K562 (cell line): ENCODE data around the gene GFRA1. TPM values are rescaled to one million over a fixed set of nuclear protein-coding genes. Genes with fewer than 3 reads are reported as not detected.

Experiments
- ATAC-seq: fragments of 200-7000 bp; cut with Tn5 transposase; 3 replicates; pipeline ENCODE4 v1.9.1; 2020; ENCODE audit warnings: moderate library complexity
- BruUV-seq: library from RNA; stranded (reverse); fragments of 400-500 nt; replicated peaks from 2 replicates; lab custom pipeline; 2021; lab: Mats Ljungman, UMichigan
- CTCF ChIA-PET: fragments of 300-600 bp; formaldehyde crosslinking; extraction: SDS; loops from one replicate; lab custom pipeline; 2021; ENCODE audit warnings: low intra/inter-chr PET ratio; lab: Yijun Ruan, JAX
- POLR2A ChIA-PET: fragments of 300-600, 350-650 bp; sonication (Branson Sonifier 250); formaldehyde crosslinking; extraction: SDS; loops from one replicate; lab custom pipeline; 2021; ENCODE audit warnings: antibody characterized with exemption, inconsistent platforms; lab: Yijun Ruan, JAX
- DNase-seq, 4 experiments: peaks; one replicate each; pipeline versions ENCODE4 v3.0.0 to v3.0.0-alpha.2; 2011 to 2018; ENCODE audit warnings: low spot score in 3 of 4, mixed read lengths in 3 of 4; ENCODE audit errors: extremely low read depth in 1 of 4
- FAIRE-seq: peaks from 2 replicates; lab custom pipeline; 2011; peaks lifted over from hg19 to GRCh38; lab: Jason Lieb, UNC
- H2AFZ ChIP-seq: 2 replicates; pipeline ENCODE4 v1.6.0; 2011; ENCODE audit warnings: low read depth, low read length, control low read depth, inconsistent platforms
- H3K27ac ChIP-seq: fragments of 200-600 bp; 3 replicates; pipeline ENCODE4 v1.8.0; 2011; ENCODE audit warnings: low read depth, mild to moderate bottlenecking, control low read depth, inconsistent platforms, low read length, moderate library complexity, mixed read lengths; ENCODE audit errors: extremely low read depth
- H3K27me3 ChIP-seq, 2 experiments: fragments of 300-600 bp in 1 of 2; 2 replicates in 1 of 2; 3 replicates in 1 of 2; pipeline versions ENCODE4 v1.6.0 to v1.8.0; 2011; ENCODE audit warnings: inconsistent platforms in 2 of 2, low read length in 2 of 2, mild to moderate bottlenecking in 1 of 2, mixed read lengths in 1 of 2, moderate library complexity in 1 of 2; ENCODE audit not compliant: control insufficient read depth in 2 of 2, insufficient read depth in 2 of 2
- H3K36me3 ChIP-seq: fragments of 300-600 bp; 3 replicates; pipeline ENCODE4 v1.8.0; 2011; ENCODE audit warnings: mild to moderate bottlenecking, low read length, inconsistent platforms; ENCODE audit not compliant: control insufficient read depth, insufficient read depth
- H3K4me1 ChIP-seq, 2 experiments: fragments of 200-600 bp in 1 of 2; replicated peaks in 1 of 2; 2 replicates in 1 of 2; 3 replicates in 1 of 2; pipeline versions ENCODE4 v1.5.1 to v1.8.0; 2011; ENCODE audit warnings: inconsistent platforms in 2 of 2, low read length in 2 of 2, mild to moderate bottlenecking in 1 of 2, mixed read lengths in 1 of 2, moderate library complexity in 1 of 2; ENCODE audit not compliant: control insufficient read depth in 2 of 2, insufficient read depth in 2 of 2
- H3K4me2 ChIP-seq: 2 replicates; pipeline ENCODE4 v1.6.1; 2011; ENCODE audit warnings: low read length, control low read depth, inconsistent platforms, mixed read lengths; ENCODE audit not compliant: insufficient read depth
- H3K4me3 ChIP-seq: fragments of 200-600 bp; sonication (generic), shearing (Covaris generic); 2 replicates; pipeline ENCODE4 v1.5.1; 2016; ENCODE audit warnings: control low read depth, inconsistent platforms
- H3K79me2 ChIP-seq: fragments of 200-600 bp; 3 replicates; pipeline ENCODE4 v1.8.0; 2011; ENCODE audit warnings: low read length, inconsistent platforms; ENCODE audit not compliant: control insufficient read depth, insufficient read depth
- H3K9ac ChIP-seq, 2 experiments: 2 replicates each; pipeline versions ENCODE4 v1.6.0 to v1.6.1; 2011; ENCODE audit warnings: low read depth in 2 of 2, low read length in 2 of 2, control low read depth in 1 of 2, inconsistent platforms in 1 of 2, mild to moderate bottlenecking in 1 of 2, mixed read lengths in 1 of 2; ENCODE audit not compliant: insufficient read depth in 1 of 2
- H3K9me1 ChIP-seq: one replicate; pipeline ENCODE4 v1.6.0; 2011; ENCODE audit warnings: inconsistent platforms, mild to moderate bottlenecking, low read length, moderate library complexity; ENCODE audit not compliant: control insufficient read depth, insufficient read depth
- H3K9me3 ChIP-seq: replicated peaks from 2 replicates; pipeline ENCODE4 v1.5.1; 2011; ENCODE audit warnings: low read depth, low read length, inconsistent platforms; ENCODE audit not compliant: control insufficient read depth, insufficient read depth
- H4K20me1 ChIP-seq: replicated peaks from 2 replicates; pipeline ENCODE4 v1.6.1; 2011; ENCODE audit warnings: low read length, inconsistent platforms, mixed read lengths; ENCODE audit not compliant: control insufficient read depth, insufficient read depth
- IFI16 ChIP-seq: fragments of 250-450 bp; sonication (Bioruptor Pico); IDR thresholded peaks from 2 replicates; pipeline ENCODE4 v2.1.2; 2022; ENCODE audit warnings: mild to moderate bottlenecking, inconsistent platforms
- KDM5B ChIP-seq: fragments of 200-600 bp; sonication (generic); IDR thresholded peaks from 2 replicates; pipeline ENCODE4 v1.6.1; 2012; ENCODE audit warnings: low read depth, mild to moderate bottlenecking, moderate library complexity, low read length, control low read depth, inconsistent platforms; ENCODE audit not compliant: insufficient replicate concordance
- NEUROD1 ChIP-seq: fragments of 150-350 bp; IDR thresholded peaks from 2 replicates; pipeline ENCODE4 v1.6.1; 2014; ENCODE audit warnings: borderline replicate concordance, low read length, low read depth; ENCODE audit not compliant: partially characterized antibody
- SMARCA4 ChIP-seq: fragments of 450-650 bp; IDR thresholded peaks from 2 replicates; pipeline ENCODE4 v1.6.1; 2016
- SREBF2 ChIP-seq: sonication (generic); formaldehyde crosslinking; IDR thresholded peaks from 2 replicates; pipeline ENCODE4 v1.4.0; 2020; ENCODE audit warnings: mild to moderate bottlenecking, missing genetic modification reagents
- WGBS: fragments of 100-300 bp; shearing (Covaris generic); methylation state at CpG from one replicate; pipeline ENCODE4 v1.1.6; 2016; ENCODE audit warnings: low coverage, mixed read lengths; ENCODE audit not compliant: insufficient coverage; ENCODE audit errors: missing lambda C conversion rate; 5-methylcytosine and 5-hydroxymethylcytosine counted together
- in situ Hi-C: fragments of 300-500 bp; cut with MboI; formaldehyde crosslinking; loops from 4 replicates; pipeline ENCODE4 v1.15.0; 2018; ENCODE audit warnings: inconsistent platforms, mixed read lengths
- intact Hi-C: fragments of 100-400 bp; cut with micrococcal nuclease; formaldehyde crosslinking; loops from 2 replicates; pipeline ENCODE4 v1.14.2; 2022
- polyA plus RNA-seq, 8 experiments: library from polyadenylated mRNA; depleted of rRNA in 4 of 8; stranded (reverse) in 5 of 8; unstranded in 3 of 8; fragments of >200 nt; fragmentation: Nextera tagmentation in 2 of 8; fragmentation: Illumina TruSeq in 1 of 8; extraction: Ambion mirVana in 2 of 8; extraction: Trizol in 1 of 8; gene quantifications; 2 replicates each; pipeline versions ENCODE4 v1.2.1 to v1.2.3, GENCODE V29; 2011 to 2014; ENCODE audit warnings: inconsistent platforms in 1 of 8, missing spikeins in 1 of 8
- total RNA-seq, 7 experiments: library from RNA; depleted of rRNA in 6 of 7; stranded (reverse); fragments of >200 nt in 6 of 7; fragmentation: Illumina TruSeq in 2 of 7; extraction: Trizol in 2 of 7; gene quantifications; 2 replicates each; pipeline versions ENCODE4 v1.2.1 to v1.2.3, GENCODE V29; 2011 to 2021; ENCODE audit warnings: low replicate concordance in 1 of 7
- TF ChIP-seq, protein P1 (sequence below), 2 experiments: fragments of 450-650 bp in 1 of 2; sonication (generic) in 1 of 2; formaldehyde crosslinking in 1 of 2; IDR thresholded peaks in 1 of 2; conservative IDR thresholded peaks in 1 of 2; 2 replicates each; pipeline versions ENCODE4 v1.6.1 to v1.8.1; 2016 to 2023; ENCODE audit warnings: mild to moderate bottlenecking in 2 of 2, moderate library complexity in 2 of 2, inconsistent platforms in 1 of 2, missing genetic modification reagents in 1 of 2
- TF ChIP-seq, protein P2 (sequence below): fragments of 450-650 bp; formaldehyde crosslinking; IDR thresholded peaks from 2 replicates; pipeline ENCODE4 v1.4.0; 2022; ENCODE audit warnings: missing genetic modification characterization

Gene GFRA1
- total and polyA plus RNA-seq, 9 of the 15 experiments (the other 6 are each of a cell fraction or from before 2014, with no cell fraction given), result 0.04 TPM; not detected in 8

DNA sequence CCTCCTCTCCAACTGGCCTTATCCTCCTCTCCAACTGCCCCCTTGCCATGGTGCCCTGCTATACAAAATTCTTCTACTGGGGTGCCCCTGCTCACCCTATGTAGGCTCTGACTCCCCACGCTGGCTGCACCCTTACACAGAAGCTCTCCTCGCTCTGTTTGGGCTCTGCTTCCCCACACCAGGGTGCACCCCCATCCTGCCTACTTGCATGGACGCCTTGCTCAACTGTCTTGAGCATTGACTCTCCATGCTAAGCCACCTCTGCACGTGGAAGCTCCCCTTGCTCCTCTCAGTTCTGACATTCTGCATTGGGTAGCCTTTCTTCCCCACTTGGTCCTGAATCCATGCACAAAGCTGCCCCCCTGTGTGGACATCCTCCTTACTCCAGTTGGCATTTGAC is 231.1 kb downstream of the GFRA1 start:
- Histone ChIP-seq H3K27ac (no peak overlapping the region), H3K27me3 (no peaks in the 10 kb centered on the region), H4K20me1 (no peaks in the 10 kb centered on the region), H3K9ac (no peak overlapping the region), H3K36me3 (no peaks in the 10 kb centered on the region), H3K9me1 (no peaks in the 10 kb centered on the region), H3K79me2 (no peaks in the 10 kb centered on the region), H3K4me2 (no peak overlapping the region), H2AFZ (no peak overlapping the region), H3K4me3 (no peak overlapping the region), H3K9me3 (no peaks in the 10 kb centered on the region), H3K4me1 (no peaks in the 10 kb centered on the region)
- ATAC-seq, result no peak
- TF ChIP-seq NEUROD1 (no peak), KDM5B (no peak), SREBF2 (CRISPR knock-in tag) (no peak), IFI16 (CRISPR knock-in tag) (no peak), SMARCA4 (no peak)
- TF ChIP-seq, protein P1, sequence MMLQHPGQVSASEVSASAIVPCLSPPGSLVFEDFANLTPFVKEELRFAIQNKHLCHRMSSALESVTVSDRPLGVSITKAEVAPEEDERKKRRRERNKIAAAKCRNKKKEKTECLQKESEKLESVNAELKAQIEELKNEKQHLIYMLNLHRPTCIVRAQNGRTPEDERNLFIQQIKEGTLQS (IDR thresholded peaks at IDR 0.05), result no peak
- TF ChIP-seq, protein P1 (CRISPR knock-in tag; conservative IDR thresholded peaks at IDR 0.05), result no peak
- TF ChIP-seq, protein P2, sequence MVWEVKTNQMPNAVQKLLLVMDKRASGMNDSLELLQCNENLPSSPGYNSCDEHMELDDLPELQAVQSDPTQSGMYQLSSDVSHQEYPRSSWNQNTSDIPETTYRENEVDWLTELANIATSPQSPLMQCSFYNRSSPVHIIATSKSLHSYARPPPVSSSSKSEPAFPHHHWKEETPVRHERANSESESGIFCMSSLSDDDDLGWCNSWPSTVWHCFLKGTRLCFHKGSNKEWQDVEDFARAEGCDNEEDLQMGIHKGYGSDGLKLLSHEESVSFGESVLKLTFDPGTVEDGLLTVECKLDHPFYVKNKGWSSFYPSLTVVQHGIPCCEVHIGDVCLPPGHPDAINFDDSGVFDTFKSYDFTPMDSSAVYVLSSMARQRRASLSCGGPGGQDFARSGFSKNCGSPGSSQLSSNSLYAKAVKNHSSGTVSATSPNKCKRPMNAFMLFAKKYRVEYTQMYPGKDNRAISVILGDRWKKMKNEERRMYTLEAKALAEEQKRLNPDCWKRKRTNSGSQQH (CRISPR knock-in tag), result no peak
- POLR2A ChIA-PET, result no interaction called here
- FAIRE-seq, result no peak
- in situ Hi-C loops, result no loop called here
- no TSS peak for BruUV-seq
- CTCF ChIA-PET, result no interaction called here
- no peak for DNase-seq
- 0% methylated on average over 2 of the region's 4 CpGs for WGBS
- intact Hi-C loops, result no loop called here
